HG02610 (cell line): Measurements from ENCODE around the gene KRT39.
"Not testable (repeated sequence)": the region's sequence is repeated elsewhere in the genome, so short reads cannot be mapped to it uniquely, and the experiment has no call there.

ENCODE experiments used
- ATAC-seq: cut with Tn5 transposase; IDR thresholded peaks from one replicate; pipeline ENCODE4 v1.9.1; 2021; ENCODE audit warnings: mild to moderate bottlenecking, moderate library complexity; ENCODE audit not compliant: unreplicated experiment

KRT39 gene

DNA sequence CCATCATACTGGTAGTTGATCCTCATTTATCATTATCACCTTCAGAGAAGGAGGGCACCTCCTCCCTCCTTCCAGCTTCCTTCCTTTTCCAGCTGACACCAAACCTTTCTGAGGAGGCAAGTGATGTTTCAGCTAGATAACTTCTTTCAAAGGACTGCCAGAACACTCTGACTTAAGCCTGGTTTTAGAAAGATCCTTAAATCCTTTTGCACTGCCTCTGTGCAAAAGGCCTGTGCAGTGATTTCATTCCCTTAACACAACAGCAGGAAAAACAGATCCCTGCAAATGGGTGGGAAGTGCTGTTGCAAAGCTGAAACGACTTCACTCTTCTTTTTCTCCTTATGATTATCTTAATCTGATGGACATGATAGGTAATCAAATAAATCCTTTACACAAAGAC lies 22.2 kb downstream of the KRT39 start:
- ATAC-seq: no peak

DNA sequence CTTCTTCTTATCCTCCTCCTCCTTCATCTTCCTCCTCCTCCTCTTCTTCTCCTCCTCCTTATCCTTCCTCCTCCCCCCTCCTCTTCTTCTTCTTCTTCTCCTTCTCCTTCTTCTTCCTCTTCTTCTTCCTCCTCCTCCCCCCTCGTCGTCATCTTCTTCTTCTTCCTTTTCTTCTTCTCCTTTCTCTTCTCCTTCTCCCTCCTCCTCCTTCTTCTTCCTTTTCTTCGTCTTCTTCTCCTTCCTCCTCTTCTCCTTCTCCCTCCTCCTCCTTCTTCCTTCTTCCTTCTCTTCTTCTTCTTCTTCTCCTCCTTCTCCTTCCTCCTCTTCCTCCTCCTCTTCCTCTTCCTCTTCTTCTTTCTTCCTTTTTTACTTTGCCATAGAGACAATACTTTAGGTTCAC lies 24.2 kb downstream of the KRT39 start:
- no peak for ATAC-seq

DNA sequence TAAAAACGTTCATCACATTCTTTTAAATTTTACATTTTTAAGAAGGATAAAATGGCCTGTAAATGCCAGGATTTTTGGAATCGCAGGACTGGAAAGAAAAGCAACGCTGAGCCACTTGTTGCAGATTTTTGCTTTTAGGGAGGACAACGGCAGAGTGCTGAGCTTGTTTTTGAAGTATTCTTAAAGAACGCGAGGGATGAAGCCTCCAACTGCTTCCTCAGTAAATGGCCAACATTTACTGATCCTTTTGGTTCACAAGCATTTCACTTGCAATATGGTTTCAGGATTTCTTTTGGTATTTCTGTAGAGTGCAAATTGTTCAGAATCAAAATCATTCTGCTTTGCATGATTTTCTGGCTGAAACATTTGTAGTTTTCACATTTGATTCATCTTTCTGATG lies 26.5 kb downstream of the KRT39 start:
- ATAC-seq: no peak

DNA sequence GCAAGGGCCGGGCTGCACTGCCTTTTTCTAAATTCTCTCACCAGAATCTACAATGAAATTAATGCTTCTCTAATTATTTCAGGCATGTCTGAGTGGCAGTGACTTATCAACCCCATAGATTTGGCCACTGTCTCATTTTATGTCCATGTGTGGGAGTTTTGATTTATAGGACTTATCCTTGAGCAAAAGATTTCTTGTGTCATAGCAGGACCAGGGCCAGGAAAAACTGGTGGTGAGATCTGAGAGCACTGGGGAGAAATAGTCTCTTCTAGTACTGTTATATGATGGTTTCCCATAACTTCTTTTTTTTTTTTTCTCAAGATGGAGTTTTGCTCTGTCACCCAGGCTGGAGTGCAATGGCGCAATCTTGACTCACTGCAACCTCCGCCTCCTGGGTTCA lies 27.8 kb downstream of the KRT39 start:
- ATAC-seq: no peak

DNA sequence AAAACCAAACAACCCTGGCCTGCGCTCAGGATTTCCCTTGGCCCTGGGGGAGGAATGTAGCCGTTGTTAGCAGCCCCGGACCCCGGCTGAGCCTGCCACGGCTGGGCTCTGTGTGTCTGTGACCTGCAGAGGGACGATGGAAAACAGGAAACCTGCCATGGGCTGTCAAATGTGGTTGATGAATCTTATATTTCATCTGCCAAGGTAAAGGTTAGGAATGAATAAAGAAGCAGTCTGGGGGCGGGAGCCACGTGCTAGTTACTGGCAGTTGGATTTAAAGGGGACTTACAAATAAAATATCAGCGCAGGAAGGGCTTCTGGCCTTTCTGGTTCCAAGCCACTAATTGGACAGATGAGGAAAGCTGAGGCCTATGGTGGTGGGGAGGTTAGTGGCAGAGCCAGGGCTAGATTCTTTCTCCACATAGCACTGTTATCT lies 29.3 kb downstream of the KRT39 start, which contains the start of gene KRT23:
Gene KRT23, minus strand, starts transcription at position 263 of the 436 bp plus-strand sequence. CDS start 1,043 bp downstream, outside the sequence.
- ATAC-seq: no peak

DNA sequence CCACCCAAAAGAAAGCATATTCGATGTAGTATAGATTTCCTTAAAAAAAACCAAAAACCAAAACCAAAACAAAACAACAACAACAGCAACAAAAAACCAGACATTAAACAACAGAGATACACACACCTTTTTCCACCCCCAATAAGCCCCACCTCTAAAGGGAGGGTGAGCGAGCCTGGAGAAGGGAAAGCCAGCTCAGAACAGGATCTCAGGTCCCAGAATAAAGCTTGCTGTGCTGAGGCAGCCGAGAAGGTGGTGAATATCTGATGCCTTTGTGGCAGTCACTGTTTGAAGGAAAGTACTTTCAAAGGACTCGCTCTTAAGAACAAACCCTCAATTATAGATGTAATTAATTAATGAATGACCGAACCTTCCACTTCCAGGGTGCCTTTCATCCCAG lies 29.8 kb downstream of the KRT39 start:
- no peak for ATAC-seq

DNA sequence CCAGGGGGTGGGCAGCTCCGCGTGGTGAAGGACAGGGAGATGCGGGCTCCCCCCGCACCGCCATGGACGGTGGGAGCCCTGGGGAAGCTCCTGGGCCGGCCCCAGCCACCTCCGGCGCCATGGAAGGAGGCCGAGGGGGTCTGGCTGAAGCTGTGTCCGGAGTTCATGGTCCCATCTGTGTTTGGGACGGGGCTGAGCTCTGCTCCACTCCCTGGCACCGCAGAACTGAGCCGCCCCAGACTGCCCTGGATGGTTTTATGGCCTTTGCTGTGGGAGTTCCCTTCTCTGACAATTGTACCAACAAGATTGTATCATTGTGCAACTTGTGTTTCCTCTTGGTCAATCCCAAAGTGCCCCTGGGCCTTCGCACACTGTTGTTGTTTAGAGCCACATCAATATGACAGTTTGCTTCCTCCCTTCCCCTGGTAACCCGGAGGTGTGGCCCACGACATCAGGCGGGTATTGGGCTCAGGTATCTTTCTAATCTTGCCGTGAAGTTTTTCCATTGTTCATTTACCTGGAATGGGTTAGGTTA lies 30.2 kb downstream of the KRT39 start:
- ATAC-seq: no peak

DNA sequence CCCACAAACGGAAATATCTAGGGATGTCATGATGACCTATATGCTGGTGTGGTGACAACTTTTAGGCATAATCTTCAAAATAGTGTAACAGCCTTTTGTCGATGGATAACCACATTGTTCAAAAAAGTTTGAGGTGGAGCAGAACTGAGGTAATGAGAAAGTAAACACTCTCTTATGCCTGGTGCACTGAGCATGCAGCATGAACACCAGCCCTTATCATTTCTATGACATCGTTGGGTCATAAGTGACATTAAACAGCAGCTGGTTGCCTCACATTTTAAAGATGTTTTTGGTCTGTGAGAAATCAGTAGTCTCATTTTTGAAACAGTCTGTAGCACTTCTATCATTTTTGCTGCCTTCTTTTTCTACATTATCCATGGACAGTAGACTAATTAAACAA lies 31.1 kb downstream of the KRT39 start:
- no peak for ATAC-seq

DNA sequence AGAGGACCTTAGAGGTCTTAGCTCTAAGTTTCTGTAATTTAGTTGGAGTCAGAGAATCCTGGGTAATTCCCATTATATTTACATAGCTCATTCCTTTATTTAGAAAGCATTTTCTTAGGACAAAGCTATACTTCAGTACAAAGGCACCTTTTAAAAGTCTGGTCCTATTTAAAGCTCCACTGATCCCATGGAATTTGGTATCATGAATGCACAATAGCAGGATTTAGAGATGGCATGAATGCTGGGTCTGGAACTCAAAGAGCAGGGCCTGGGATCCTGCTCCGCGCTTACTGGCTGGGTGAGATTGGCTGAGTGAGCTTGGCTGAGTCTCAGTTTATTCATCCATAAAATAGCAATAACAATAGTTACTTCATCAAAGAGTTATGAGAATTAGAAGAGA lies 34.1 kb downstream of the KRT39 start:
- ATAC-seq: no peak

DNA sequence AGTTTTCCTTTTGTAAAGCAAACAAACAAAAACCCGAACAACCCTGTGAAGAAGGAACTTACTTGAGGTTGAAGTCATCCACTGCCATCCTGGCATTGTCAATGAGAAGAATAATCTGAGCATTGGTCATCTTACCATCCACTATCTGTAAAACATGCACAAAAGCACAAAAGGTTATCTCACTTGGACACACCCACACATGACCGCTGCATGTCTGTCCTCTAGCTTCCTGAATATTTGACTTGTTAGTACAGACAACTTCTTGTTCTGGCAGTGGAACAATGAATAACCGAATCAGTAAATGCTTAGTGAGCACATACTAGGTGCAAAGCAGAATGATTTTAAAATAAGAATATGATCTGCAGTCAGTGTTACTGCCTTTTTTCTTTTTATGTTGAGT lies 35.4 kb downstream of the KRT39 start:
- ATAC-seq: no peak

DNA sequence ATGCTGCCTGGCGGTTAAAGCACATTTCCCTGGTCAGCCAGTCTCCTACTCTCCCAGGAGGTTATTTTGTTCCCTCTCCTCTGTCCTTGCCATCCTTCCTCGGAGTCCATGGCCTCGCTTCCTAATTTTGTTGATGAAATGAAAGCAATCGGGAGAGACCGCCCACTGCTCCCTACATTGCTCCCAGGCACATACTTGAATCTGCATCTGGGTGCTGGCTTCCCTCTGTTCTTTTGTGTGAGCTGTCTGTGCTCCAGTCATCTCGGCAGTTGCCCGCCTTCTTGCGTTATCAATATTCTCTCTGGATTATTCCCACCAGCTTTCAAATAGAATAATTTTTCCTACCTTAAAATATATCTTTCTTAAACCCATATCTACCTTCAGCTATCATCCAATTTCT lies 40.4 kb downstream of the KRT39 start:
- no peak for ATAC-seq

DNA sequence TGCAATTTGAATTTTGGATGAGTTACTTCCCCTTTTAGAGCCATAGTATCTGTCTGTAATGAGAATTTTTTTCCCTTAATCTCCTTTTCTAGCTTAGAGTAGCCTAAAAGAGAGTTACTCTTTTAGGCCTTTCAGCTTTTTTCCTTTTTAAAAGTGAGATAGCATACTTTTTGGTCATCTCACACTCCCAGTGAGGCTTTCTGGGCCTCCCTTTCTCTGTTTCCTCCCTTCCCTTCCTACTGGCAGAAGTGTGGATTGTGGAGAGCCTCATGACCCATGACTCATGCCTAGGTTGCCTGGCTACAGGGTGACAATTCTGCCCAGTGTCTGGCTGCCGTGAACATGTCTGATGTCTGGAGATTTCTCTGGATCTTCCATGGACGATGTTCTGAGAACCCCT lies 44.5 kb downstream of the KRT39 start:
- ATAC-seq: no peak

DNA sequence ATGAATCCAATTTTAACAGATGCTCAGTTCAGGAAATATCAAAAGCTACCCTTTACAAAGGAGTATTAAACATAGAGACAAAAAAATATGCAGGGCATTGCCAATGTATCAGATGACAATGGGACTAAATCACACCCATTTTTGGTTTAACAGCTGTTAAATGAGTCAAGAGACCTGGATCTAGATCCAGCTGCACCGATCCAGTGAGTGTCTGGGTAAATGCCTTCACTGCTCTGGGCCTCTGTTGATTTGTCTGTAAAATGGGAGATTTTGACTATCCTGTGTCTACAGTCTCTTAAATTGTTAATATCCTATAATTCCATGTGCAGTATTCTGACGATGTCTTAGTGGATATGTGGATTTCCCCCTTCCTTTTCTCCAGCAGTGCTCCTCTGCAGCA lies 45.7 kb downstream of the KRT39 start:
- no peak for ATAC-seq

DNA sequence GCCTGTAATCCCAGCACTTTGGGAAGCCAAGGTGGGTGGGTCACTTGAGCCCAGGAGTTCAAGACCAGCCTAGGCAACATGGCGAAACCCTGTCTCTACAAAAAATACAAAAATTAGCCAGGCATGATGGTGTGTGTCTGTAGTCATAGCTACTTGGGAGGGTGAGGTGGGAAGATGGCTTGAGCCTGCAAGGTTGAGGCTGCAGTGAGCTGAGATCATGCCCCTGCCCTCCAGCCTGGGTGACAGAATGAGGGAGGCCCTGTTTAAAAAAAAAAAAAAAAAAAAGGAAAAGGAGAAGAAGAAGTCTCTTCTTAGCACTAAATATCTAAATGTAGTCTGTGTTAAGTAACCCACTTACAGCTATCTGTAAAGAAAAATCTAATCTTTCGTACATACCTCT lies 49.6 kb downstream of the KRT39 start:
- not testable (repeated sequence) for ATAC-seq

DNA sequence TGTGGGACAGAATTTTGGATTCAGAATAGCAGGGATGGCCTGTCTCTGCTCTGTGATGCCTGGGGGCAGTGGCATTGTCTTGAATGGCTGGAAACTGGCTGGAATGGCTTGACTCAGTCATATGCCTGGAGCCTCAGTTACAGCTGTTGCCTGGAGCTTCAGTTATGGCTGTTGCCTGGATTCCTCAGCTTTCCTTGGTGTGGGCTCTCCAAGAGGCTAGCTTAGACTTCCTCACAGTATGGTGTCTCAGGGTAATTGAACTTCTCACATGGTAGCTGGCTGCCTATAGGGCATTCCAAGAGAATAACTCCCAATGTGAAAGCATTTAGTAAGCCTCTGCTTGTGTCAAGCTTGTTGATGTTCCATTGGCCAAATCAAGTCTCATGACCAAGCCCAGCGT lies 50.4 kb downstream of the KRT39 start:
- ATAC-seq: no peak

DNA sequence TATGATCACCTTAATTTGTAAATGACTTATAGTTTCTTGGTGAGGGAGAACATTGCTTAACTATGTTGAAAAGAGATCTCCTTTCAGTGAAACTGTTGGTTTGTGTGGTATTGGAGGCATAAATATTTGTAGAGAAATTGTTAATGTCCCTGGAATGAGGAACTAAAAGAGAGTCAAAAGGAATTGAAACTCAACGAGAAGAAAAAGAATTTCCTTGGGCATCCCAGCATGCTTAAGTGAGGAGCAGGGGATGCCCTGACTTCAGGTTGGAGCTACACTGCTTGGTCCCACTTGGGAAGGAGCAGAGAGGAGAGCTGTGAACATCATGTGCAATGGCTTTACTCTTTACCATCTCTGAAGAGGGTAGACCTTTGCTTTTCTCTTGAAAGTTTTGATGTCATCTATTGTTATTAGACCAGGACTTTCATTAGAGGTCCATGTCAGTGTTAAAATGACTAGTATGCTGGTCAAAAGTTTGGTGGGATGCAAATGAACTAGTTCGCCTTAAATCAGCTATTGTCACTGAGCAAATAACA lies 51.0 kb downstream of the KRT39 start:
- ATAC-seq: peak; percentile 65

DNA sequence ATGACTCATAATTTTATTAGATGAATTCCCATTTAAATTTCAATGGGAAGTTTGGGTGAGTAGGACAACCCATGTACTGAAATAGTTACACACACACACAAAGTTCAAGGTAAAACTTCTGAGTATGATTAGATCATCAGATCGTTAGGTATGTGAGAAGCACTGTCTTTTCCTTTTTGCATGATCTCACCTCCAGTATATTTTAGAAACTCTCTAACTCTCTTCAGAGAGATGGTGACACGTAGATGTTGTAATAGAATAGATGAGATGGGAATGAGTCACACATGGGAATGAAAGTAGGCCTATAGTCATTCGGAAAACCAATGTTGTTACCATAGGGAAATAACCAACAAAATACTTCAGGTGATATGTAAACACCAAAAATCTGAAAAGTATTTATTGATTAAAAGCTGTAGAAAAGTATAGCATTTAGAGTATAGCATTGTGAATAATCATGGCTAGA lies 51.5 kb downstream of the KRT39 start:
- ATAC-seq: peak; percentile 70

DNA sequence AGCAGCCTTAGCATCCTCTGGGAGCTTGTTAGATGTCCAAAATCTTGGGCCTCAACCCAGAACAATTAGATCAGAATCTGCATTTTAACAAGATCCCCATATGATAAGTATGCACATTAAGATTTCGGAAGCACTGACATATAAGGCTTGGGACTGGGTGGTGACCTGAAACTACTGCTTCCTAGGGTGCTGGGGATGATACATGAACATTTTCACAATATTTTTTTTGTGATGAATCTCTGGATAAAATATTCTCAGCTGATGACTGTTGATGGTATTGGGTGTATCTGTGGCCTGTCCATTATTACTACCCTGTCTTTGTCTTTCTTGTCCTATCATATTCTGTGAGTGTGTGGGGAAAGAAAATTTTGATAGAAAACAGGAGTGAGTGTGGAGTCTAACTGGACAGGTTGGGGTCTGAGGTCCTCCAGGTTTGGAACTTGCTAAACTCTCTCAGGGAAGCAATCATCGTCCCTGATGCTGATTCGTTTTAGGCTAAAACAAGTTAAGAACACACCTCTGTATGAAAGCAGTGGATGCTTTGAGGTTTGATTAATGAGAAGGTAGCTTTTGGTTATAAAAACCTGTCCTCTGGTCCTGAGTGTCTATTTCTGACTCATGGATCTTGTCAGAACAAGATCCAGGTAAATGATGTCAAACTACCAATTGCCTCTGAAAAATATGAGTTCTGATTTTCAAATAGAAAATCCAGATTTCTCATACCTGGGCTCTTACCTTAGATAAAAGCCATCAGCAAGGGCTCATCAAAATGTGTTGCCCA lies 52.5 kb downstream of the KRT39 start:
- no peak for ATAC-seq

DNA sequence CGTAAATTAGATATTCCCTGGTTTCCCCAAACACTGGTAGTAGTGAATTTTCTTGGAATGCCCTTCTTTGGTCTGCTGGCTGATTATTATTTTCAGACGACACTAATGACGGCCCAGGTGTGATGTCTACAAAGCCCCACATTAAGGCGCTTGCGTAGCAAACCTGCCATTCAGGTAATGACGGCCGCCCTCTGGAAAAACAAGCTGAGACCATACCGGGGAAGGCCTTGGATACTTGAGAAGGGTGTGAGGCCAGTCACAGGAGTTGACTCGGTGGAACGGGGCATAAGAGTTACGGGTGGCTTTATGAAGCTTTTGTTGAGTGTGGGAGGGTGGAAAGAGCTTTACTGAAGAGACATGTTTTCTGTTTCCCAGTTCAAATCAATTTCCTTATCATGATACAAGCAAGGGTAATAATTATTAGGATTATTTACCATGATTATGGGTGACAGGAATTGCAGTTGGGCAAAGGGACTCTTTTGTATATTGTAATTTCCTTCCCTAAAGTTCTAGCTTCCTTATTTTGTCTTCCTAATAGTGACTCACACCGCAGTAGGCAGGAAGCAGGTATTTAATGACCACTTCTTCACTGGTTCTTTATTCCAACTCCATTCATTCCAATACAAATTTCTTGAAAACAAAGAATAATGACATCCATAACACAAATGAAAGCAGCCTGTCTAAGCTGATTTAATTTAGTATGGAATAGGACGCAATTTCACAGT lies 54.1 kb downstream of the KRT39 start:
- ATAC-seq: no peak

DNA sequence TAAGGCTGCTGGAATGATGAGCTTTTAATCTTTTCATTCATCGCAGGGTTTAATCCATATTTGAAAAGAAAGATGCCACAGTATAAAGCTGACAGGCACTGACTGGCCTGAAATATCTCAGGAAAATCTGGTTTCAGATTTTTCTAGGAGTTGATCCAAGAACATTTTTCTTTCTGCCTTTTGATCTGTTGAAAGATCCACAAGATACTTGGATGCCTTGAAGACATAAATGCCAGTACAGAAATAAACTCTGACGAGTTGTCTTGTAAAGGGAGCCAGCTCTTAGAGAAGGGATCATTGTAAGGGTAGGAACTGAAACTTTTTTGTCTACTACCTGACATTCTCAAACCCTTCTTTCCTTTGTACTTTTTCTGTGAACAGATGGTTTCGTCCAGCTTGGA lies 56.3 kb downstream of the KRT39 start:
- no peak for ATAC-seq

DNA sequence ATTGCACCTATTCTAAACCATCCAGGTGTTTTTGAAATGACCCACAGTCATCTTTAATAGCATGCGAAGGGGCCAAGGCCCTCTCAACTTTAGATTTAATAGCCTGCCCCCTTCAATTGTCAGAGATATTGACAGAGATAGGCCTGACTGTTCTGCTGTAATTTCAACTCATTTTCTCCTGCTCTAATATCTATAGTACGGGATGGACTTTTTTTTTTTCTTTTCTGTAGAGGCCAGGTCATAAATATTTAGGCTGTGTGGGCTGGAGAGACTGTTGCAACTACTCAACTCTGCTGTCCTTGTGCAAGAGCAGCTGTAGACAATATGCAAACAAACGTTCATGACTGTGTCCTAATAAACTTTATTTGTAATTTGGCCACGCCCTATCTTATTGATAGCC lies 57.0 kb downstream of the KRT39 start:
- ATAC-seq: no peak

DNA sequence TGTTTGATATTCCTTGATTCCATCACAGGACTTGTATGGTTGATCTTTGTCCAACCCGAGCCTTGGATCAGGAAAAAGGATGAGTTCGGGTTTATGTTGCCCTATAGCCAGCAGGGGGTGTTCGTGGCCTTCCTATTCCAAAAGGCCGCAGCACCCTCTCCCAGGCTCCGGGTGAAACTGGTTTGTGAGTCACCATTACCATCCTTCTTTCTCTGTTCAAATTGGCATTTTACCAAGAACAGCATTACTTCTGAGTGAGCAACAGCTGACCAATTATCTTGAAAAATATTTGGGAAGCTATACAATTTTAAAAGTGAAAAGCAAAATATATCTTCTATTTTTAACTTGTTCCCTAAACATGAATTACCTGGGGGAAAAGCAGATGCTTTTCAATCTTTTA lies 57.4 kb downstream of the KRT39 start:
- no peak for ATAC-seq
